GM12892 (cell line): Measurements from ENCODE around the gene SSBP3.

Source experiments
- DNase-seq: peaks from one replicate; pipeline ENCODE4 v3.0.0; 2011; ENCODE audit not compliant: insufficient read length
- FAIRE-seq: peaks from 2 replicates; lab custom pipeline; 2011; peaks lifted over from hg19 to GRCh38; lab: Jason Lieb, UNC
- POLR2A ChIP-seq: IDR thresholded peaks from 2 replicates; pipeline ENCODE4 v1.6.1; 2011; ENCODE audit warnings: low read depth, low read length, control low read depth
- POLR2AphosphoS5 ChIP-seq: IDR thresholded peaks from 2 replicates; pipeline ENCODE4 v1.6.1; 2011; ENCODE audit warnings: low read depth, low read length, control low read depth
- TAF1 ChIP-seq: IDR thresholded peaks from 2 replicates; pipeline ENCODE4 v1.6.1; 2011; ENCODE audit warnings: low read depth, mild to moderate bottlenecking, control low read depth, low read length, borderline replicate concordance

SSBP3 gene

DNA sequence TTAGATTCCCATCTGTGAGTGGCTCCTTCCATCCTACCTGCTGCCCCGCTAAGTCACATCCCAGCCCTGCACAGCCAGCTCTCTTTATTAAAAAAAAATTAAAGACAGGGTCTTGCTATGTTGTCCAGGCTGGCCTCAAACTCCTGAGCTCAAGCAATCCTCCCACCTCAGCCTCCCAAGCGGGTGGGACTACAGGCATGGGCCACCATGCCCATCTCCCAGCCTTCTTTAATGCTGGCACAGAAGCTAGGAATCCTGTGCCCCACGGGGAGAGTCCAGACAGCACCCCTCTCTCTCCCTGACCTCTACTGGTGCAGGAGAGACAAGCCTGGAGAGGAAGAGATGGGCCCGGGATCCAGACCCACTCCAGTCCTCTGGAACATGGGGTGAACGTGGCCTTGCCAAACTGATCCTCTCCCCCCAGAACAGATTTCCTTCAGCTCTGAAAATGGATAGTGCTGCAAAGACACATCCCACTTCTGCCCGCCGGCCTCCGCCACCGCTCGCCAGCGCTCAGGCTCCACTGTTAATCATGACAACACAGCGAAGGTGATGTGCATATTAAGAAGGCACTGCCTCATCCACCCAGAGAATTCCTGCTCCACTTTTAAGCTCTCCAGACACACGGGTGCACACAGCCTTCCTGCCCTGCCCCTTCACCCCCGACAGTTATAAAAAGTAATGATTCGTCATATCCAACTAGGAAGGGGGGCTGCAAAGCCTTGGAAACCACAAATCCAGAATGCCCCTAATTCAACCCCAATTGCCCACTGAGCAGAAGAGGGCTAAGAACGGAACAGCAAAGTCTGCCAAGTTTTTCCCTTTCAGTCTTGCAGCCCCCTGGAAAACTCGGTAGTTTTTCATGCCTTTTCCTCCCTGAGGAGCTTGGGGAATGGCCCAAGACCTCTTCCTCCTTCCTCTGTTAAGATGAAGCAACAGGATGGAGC lies 138.1 kb downstream of the SSBP3 start:
- FAIRE-seq (no peak), DNase-seq (no peak)
- TF ChIP-seq TAF1: no peak
- TF ChIP-seq POLR2A: no peak
- TF ChIP-seq POLR2AphosphoS5: no peak

DNA sequence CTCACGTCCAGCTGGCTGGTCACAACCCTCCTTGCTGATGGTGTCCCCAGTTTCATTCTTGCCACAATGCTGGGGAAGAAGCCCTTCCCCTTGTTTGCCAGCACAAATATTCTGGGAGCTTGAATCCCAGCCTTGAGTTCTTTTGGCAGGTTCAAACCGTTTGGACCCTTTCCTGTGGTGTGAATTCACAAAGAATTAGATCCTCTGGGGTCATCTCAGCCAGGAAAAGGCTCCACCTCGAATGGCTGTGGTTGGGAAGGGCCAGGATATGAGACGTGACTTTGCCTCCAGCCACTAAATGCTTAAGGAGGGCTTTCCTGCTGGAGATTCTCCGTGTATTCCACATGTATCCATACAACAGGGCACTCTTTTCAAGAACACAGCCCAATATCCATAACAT lies 139.3 kb downstream of the SSBP3 start:
- DNase-seq: no peak
- no peak for FAIRE-seq
- TF ChIP-seq POLR2A (no peak), TAF1 (no peak), POLR2AphosphoS5 (no peak)

DNA sequence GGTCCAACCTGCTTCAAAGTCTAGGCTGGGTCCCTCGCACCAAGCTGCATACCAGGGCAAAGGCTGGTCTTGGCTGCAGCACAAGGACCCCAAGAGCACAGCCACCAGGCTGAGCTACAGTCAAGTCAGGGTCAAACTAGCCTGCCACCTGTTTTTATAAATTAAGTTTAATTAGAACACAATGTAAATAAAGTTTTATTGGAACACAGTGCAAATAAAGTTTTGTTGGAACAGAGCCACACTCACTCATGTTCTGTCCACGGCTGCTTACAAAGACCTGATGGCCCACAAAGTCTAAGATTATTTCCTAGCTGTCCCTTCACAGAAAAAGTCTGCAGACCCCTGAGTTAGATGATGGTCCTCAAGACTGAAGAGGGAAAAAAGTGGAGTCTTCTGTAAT lies 140.0 kb downstream of the SSBP3 start:
- DNase-seq (no peak), FAIRE-seq (no peak)
- no peak for TF ChIP-seq POLR2A
- TF ChIP-seq TAF1: no peak
- no peak for TF ChIP-seq POLR2AphosphoS5

DNA sequence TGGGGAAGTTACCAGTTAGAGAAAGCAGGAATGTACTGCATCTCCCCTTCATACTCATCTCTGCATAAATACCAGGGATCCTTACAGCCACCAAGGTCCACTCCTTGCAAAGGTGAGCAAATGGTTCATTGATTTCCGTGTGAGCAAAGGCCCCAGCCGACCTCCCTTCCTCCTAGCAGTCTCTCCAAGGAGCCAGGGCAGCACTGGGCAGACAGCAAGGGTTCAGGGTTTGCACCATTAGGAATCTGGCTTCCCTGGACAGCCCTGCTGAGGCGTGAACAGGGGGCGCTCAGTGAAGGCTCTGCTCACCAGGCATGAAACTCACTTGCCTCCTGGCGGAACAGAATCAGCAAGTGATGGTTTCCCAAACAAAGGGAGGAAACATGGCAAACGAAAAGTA lies 140.5 kb downstream of the SSBP3 start:
- no peak for FAIRE-seq
- DNase-seq: no peak
- TF ChIP-seq POLR2A: no peak
- no peak for TF ChIP-seq TAF1
- TF ChIP-seq POLR2AphosphoS5: no peak

DNA sequence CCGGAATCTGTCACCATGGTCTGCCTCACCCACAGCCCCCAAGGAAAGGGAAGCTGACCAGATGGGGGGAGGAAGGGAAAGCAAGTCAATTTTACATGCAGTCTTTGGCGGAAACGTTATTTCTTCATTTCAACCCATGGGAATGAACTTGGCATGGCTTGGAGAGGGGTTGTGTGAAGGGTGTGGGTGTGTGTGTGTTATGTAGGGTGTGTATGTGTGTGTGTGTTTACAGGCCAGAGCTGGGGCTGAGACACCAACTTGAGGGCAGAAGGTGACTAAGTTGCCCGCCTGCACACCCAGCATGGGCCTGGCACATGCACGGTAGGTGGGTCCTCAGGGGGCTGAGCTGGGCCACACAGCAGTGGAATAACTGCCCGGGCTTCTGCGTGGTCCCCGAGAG lies 141.1 kb downstream of the SSBP3 start:
- FAIRE-seq (no peak), DNase-seq (no peak)
- TF ChIP-seq POLR2A (no peak), POLR2AphosphoS5 (no peak), TAF1 (no peak)

DNA sequence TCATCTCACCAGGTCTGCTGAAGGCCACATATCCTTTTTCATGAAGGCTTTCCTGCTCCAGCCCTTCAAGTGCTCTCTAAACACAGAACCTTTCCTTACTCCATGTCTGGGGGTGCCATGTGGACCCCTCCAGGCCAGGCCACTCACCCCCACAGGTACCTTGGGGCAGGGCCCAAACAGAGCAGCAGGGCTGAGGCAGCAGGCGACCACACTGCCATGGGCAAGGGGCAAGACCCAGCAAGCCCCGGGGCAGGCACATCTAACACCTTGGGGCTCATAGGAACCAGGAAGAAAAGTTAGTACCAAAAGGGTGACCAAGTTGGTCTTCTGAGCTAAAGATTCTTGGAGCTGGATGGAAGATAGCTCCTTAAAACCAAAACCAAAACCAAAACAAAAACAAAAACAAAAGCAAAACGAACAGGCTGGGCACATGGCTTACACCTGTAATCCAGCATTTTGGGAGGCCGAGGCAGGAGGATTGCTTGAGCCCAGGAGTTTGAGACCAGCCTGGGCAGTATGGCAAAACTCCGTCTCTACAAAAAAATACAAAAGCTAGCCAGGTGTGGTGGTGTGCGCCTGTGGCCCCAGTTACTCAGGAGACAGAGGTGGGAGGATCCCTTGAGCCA lies 142.5 kb downstream of the SSBP3 start:
- TF ChIP-seq POLR2A (no peak), POLR2AphosphoS5 (no peak), TAF1 (no peak)
- DNase-seq (no peak), FAIRE-seq (no peak)

DNA sequence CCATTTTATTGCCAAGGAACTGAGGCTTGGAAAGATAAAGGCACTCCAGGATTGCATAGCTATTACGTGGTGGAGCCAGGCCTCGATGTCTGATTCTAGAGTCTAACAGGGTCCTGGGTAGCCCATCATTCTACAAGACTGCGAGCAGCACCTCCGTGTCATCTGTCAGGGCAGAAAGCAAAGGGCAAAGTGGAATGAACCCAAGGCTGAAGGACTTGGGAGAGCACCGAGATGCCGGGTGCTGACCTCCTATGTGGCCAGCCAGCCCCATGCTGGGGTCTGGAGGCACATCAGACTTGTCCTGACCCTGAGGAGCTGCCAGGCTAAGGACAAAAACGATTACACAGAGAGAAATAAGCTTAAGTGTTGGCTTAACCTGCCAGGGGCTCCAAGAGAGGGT lies 143.9 kb downstream of the SSBP3 start:
- TF ChIP-seq POLR2AphosphoS5 (no peak), POLR2A (no peak), TAF1 (no peak)
- no peak for FAIRE-seq
- DNase-seq: no peak

DNA sequence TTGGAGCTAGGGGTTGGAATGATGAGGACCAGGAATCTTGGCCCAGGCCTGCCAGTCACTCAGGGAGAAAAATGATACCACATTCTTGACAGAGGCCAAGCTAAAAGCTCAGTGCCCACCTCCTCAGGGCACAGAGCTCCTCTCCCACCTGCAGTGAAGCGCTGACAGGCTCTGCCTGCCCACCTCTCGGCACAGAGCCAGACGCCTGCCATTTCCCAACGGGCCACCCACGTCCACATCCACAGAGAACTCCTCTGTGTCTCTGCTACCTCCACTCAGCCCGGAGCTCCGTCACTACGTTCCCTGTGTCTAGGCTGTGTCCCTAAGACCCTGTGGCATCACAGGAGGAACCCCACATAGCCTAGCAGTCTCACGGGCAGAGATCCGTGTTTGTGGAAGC lies 145.4 kb downstream of the SSBP3 start:
- FAIRE-seq: no peak
- no peak for TF ChIP-seq POLR2AphosphoS5
- no peak for TF ChIP-seq POLR2A
- TF ChIP-seq TAF1: no peak
- no peak for DNase-seq

DNA sequence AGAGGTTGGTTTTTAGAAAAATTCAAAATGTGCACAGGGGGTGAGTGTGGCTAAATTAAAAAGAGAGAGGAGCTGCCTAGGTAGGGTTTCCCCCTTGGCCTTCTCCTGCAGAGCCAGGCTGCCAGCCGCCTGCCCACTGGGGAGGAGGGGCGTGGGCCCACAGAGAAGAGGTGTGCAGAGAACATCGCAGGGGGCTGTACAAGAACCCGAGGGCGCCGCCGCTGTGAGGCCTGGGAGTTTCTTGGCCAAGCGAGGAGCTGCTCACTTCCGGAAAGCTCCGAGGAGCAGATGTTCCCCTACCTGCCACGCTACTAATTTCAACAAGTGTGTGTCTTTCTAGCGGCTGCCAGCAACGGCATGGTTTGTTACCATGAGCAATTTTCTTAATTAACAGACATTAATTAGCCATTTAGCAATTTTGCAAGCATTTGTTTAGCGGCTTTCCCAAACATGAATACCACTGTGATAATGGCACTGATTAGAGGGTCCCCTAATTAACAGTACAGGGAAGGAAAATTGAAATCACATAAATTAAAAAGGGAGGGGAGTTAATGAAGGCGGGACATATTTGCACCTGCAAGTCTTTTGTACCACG lies 146.6 kb downstream of the SSBP3 start:
- FAIRE-seq (no peak), DNase-seq (no peak)
- TF ChIP-seq POLR2A (no peak), TAF1 (no peak), POLR2AphosphoS5 (no peak)

DNA sequence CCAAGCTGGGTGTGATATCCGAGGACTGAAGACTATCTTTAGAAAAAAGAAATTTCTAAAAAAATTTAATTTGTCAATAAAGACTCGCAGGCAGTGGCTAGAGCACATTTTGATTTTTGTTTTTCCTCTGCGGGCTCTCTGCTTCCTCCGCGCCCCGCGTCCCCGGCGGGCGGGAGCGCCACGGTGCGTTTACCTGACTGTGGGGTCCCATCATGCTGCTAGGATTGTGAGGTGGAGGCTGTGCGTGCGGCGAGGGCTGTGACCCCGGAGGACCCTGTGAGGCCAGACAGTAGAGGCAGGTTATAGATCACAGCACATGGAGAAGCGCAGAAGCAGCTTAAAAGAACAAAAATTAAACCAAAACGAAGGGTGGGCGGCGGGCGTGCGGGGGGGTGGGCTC lies 148.3 kb downstream of the SSBP3 start:
- no peak for TF ChIP-seq POLR2A
- no peak for TF ChIP-seq POLR2AphosphoS5
- no peak for TF ChIP-seq TAF1
- no peak for FAIRE-seq
- no peak for DNase-seq

DNA sequence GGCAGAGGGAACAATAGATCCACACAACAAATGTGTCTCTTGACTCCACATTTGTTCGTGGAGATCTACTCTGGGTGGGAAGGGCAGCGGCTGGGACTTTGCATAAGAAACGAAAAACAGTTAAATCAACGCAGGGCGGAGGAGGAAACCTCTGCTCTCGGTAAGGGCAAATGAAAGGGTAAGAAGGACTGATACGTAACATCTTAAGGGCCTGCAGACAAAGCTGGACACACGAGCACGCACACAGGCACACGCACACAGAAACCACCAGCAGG lies 148.9 kb downstream of the SSBP3 start:
- TF ChIP-seq POLR2A (no peak), POLR2AphosphoS5 (no peak), TAF1 (no peak)
- FAIRE-seq: no peak
- DNase-seq: no peak

DNA sequence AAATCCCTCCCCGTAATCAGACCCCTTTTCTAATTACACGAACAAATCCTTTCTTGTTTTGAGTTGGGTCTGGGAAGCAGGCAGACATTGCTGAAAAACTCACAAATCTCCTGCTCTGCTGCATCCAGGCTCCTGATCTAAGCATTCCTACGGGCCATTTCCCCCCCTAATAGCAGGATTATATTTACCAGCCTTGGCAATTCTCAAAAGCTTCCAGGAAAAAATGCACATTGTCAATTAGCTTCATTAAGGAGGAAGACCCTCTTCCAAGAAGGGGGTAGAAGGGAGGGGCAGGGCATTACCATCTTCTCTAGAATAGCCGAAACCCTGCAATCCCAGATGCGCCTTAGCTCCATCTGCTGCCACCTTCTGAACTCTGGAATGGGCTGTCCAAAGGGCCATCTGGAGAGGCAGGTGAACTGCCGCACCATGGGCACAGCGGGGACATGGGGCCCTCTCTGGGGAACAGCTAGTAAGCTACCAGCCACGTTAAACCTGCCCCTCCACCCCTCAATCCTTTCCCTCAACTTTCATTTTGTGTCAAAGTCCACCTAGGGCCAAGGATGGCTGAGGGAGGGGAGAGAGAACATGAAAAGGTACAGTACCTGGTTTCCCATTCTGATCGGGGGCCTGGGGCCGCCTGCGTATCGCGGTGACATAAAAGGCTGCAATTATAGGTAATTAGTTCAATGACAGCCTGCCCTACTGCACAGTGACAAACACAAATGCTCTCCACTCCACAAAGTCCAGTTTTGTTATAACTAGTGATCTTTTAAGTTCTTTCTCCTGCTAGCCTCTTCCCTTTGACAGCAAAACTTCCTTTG lies 149.5 kb downstream of the SSBP3 start:
- FAIRE-seq: no peak
- TF ChIP-seq POLR2AphosphoS5: no peak
- TF ChIP-seq TAF1: no peak
- no peak for TF ChIP-seq POLR2A
- DNase-seq: no peak
